ENCODE measurements around the gene FBXO31.

Gene FBXO31

DNA sequence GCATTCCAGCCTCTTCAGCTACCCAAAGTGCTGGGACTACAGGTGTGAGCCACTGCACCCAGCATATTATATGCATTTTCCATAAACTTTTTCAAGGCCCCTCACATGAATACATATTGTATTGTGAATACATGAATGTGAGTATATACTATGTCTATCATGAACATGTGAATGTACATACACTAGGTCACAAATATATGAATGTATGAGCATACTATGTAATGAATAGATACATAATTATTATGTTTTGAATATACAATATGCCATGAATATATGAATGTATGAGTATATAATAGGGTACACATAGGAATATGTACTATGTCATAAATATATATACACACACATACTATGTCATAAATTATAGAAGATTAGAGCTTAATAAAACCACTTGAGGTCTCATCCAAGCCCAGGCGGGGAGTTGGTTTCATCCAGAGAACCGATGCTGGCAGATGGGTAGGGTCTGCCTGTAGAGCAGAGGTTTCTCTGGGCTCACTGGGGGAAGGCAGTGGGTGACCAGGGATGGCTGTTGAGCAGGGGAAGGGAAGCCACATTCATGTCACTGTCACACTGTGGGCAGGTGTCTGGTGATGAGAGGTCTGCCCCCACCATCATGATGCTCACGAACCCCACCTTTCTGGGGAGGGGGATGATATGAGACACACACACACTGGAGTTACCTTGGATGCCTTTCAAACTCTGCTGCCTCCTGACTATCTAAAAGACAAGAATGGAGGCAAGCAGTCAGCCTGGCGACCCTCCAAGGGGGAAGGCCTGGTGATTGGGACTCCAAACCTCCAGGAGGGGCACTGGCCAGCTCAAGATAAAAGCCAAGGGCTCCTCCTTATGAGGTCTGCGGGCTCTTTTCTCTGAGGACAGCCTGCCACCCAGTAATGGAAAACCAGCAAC lies 73.7 kb downstream of the FBXO31 start:
- no peak for DNase-seq (ENCODE audit: low read depth)

DNA sequence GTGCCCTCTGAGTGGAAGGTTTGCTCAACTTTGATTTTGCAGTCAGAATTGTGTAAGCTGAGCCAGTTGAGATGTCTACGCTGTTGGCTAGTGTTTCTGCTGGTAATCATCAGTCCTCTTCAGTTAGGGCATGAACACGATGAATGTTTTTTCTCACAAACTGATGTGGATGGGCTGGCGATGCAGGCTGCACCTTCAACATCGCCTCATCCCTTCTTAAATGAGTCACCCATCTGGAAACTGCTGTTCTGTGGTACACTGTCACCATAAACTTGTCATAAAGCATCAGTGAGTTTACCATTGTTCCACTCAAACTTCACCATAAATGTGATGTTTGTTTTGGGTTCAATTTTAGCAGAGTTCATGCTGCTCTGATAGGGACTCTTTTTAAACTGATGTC lies 74.8 kb downstream of the FBXO31 start:
- no peak for DNase-seq (ENCODE audit: low read depth)

DNA sequence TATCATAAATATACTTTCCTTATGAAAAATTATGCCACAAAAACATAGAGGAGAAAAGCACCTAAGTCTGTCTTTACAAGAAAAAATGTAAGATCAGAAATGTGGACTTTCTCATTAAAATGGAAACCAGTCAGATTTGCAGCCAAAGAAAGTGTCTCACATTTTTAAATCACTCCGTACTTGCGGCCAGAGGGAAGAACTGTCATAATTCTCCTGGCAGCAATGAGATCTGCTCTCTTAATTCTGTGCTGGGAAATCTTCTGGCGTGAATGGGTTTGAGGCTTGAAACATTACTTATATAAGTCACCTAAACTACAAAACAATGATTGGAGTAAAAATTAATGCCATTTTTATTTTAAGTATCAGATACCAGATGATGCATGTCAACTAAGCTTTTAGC lies 77.1 kb downstream of the FBXO31 start:
- no peak for DNase-seq (ENCODE audit: low read depth)

DNA sequence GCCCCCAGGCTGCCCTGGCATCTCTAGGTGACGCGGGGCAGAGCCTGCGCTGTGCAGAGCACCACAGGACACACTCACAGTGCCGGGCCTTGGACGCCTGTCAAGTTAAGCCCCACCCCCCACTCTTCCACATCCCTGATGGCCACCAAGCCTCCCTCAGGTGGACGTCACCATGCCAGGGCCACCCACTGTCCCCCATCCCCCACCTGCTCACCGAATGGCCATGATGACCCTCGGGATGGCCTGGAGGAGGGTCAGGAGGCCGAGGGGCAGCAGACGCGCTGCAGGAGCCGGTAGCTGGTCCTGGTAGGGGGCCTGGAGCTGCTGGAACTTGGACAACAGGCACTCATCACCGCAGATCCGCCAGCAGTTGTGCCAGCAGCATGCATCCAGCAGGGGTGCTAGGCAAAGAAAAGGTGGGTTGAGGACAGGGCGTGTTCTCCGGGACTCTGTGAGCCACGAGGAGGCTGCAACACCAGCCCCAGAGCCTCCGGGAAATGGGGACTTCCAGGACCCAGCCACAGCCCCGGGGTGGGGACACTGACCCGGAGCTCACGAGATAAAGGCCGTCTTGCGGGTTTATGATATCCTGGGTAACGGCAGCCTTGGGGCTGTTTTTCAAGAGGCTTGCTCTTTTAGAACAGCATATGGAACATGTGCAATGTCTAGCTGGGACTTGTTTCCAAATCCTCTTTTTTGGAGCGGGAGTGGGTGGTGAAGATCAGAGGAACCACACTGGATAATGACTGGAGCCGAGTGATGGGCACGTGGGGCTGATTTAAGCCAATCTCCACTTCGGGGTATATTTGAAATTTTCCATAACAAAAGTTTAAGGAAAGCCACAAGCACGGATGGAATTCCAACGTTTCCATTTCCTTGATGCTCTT lies 77.8 kb downstream of the FBXO31 start:
- no peak for DNase-seq (ENCODE audit: low read depth)

DNA sequence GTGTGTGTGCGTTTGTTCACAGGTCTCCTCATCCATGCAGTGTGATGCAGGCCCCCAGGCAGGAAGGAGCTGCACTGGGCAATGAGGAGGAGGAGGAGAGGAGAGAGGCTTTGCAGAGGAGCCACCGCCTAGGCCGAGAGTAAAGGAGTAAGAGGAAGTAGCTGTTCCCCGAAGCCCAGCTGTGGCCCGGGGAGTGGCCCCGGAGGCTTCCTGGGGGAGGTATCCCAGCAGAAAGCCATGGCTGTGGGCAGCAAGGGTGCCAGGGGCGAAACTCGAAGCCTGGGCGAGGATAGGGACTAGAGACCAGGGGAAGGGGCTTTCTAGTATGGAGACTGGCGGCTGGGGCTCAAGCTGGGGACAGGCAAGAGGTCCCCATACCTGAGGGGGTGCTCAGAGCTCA lies 78.6 kb downstream of the FBXO31 start:
- no peak for DNase-seq (ENCODE audit: low read depth)

DNA sequence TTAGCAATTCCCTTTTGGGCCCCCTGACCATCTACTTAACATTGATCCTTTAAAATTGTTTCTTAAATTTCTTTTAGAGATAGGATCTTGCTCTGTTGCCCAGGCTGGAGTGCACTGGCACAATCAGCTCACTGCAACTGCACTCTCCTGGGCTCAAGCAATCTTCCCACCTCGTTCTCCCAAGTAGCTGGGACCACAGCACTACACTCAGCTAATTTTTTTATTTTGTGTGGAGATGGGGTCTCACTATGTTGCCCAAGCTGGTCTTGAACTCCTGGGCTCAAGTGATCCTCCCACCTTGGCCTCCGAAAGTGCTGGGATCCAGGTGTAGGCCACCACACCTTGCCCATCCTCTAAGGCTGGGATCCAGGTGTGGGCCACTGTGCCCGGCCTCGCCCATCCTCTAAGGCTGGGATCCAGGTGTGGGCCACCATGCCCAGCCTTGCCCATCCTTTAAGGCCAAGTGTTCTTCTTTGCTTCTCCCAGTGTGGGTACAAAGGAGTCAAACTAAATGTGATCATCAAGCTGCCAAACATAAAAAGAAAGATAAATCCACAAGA lies 79.5 kb downstream of the FBXO31 start:
- no peak for DNase-seq (ENCODE audit: low read depth)

DNA sequence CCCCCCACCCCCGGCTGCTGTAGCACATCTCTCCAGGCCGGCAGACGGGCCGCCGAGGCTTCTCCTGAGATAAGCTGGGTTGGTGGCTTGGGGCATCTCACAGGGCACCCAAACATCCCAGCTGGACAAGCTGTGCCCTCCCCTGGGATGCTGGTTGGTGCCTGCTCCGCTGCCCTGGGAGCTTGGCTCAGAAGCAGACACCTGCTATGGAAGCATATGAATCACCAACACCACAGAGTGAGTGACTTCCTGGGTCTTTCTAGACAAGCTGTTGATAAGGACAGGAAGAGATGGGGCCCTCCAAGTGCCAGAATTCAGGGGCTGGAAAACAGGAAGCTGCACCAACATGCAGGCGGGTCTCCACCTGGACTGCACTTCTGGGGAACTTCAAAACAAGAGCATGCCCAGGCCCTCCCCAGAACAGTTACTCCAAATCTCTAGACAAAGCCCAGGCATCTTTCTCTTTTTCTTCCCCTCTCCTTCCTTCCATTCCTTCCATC lies 80.1 kb downstream of the FBXO31 start:
- DNase-seq (ENCODE audit: low read depth): no peak

DNA sequence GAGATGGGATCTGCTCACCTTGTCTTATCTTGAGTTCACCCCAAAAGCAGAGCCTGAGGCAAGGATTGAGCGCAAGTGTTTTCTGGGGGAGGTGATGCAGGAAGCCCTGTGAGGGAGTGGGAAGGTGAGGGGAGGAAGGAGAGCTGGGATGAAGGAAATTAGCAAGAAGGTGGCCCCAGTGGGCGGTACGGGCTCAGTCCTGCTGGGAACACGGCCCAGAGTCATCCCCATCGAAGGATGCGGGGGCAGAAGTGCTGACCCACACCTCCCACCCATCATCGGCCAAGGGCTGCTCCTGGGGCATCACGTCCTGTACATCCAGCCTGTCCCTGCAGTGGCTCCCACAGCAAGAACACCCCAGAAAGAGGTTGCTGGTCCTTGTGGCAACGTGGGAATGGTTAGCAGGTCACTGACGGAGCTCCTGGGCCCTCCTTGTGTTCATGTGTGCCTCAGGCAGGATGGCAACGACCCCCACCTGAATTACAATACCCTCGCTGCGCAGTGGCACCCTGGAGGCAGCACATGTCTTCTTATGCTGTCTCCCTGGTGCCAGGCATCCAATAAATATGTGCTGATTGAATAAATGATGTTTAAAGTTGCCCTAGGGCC lies 84.6 kb downstream of the FBXO31 start:
- no peak for DNase-seq (ENCODE audit: low read depth)

DNA sequence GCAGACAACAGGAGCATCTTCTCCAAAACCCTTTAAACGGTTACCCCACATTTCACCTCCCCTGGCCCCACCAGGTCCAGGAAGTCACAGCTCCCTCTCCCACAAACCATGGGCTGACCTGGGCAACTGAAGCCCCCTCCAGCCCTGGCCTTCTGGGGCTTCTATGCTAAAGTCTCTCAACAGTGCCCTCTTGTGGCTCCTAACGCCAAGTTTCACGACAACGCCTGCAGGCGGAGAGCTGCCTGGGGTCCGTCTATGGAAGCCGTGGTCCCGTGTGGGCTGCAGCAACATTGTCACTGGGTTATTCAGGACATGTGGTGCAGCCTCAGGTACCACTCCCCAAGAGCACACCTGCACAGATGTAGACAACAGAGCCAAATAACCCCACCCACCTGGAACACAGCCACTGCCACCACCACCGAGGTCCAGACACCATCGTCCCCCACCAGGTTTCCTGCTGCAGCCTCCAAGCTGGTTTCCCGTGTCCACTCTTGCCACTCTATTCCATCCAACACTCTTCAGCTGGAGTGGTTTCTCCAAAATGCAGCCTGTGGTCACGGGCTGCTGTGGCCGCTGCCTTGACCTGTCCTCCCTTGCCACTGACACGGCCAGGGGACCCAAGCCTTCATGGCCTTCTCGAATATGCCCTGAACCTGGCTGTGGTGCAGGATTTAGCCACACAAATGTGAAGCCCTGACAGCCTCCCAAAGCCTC lies 85.5 kb downstream of the FBXO31 start:
- no peak for DNase-seq (ENCODE audit: low read depth)

DNA sequence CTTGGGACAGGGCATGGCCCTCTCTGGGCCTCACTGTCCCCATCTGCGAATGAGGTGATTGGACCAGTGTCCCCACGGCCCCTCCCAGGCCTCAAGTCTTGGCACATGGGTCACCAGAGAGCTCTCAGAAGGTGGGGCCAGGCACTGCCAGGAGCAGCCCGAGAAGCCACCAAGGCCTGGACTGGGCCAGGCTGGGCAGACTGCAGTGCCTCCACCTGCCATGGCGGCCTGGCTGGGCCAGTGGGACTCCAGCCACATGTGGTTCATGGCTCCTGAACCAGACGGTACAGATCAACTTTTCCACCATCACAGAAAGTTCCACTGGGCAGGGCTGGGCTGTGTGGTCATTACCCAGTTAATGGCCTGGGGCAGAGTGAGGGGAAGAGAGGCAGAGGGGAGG lies 86.2 kb downstream of the FBXO31 start:
- no peak for DNase-seq (ENCODE audit: low read depth)

DNA sequence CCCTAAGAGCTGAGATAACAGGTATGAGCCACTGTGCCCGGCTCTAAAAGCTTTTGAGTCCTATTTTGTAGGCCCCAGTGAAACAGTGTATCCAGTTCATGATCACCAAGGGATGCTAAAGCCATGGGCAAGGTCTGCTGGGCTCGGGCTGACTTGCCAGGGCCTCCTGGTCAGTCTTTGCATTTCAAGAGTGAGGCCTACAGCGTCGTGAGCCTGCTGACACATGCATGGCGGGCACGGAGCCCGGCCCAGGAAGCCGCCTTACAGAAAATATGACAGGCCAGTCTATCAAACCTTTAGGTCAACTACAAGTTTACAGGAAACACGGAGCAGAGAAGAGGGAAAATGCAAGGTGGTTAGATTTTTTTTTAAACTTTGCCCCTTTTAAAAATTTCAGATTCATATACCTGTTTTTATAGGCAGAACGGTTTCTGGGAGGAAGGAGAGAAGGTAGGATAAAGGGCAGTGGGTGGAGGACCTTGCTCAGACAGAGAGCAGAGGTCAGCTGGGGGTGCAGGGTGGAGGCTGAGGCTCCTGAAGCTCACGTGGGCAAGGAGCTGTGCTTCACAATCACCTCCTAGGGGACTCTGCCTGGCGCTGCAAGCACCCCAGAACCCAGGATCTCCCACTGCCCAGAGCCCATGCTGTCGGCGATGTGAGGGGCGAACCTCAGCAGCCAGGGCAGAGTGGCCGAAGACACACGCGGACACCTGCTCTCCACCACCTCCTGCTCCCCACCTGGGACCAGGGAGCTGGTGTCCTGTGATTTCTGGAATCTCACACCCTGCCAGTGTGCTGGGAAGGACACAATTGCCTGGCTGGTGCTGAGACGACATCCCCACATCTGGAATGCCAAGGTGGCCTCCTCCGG lies 87.7 kb downstream of the FBXO31 start:
- DNase-seq (ENCODE audit: low read depth): no peak

DNA sequence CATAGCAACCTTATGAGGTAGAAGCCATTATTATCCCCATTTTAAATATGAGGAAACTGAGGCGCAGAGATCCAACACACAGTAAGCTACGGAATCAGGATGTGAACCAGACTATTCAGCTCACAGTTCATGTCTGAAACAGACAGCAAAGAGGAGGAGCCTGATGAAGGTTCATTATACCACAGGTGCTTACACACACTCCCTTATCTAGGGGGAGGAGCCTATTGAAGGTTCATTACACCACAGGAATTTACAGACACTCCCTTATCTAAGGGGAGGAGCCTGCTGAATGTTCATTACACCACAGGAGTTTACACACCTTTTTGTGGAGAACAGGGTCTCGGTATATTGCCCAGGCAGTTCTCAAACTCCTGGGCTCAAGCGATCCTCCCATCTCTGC lies 88.3 kb downstream of the FBXO31 start:
- no peak for DNase-seq (ENCODE audit: low read depth)

DNA sequence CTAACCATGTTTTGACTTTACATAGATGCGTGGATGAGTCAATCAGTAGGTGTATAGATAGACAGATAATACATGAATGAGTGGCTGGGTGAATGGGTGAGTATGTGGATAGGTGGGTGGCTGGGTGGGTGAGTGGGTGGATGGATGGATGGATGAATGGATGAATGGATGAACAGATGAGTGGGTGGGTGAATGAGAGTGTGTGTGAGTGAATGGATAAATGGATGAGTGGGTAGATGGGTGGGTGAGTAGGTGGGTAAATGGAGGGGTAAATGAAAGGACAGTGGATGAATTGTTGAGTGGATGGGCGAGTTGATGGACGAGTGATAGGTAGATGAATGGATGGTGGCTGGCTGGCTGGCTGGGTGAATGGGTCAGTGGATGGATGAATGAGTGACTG lies 89.6 kb downstream of the FBXO31 start:
- no peak for DNase-seq (ENCODE audit: low read depth)

DNA sequence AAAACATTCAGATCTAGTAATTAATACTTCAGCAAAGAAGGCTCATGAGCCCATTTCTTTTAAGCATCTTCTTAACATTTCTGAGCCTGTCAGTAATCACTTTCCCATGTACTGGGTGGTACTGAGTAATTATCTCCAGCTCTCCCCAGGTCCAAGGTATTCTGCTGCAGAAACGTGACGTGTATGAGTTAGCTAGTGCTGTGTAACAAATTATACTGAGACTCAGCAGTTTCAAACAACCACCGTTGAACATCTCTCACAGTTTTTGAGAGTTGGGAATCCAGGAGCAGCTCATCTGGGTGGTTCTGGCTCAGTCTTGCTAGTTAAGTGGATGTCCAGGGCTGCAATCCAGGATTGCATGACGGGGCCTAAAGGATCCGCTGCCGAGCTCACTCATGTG lies 91.6 kb downstream of the FBXO31 start:
- DNase-seq (ENCODE audit: low read depth): no peak

DNA sequence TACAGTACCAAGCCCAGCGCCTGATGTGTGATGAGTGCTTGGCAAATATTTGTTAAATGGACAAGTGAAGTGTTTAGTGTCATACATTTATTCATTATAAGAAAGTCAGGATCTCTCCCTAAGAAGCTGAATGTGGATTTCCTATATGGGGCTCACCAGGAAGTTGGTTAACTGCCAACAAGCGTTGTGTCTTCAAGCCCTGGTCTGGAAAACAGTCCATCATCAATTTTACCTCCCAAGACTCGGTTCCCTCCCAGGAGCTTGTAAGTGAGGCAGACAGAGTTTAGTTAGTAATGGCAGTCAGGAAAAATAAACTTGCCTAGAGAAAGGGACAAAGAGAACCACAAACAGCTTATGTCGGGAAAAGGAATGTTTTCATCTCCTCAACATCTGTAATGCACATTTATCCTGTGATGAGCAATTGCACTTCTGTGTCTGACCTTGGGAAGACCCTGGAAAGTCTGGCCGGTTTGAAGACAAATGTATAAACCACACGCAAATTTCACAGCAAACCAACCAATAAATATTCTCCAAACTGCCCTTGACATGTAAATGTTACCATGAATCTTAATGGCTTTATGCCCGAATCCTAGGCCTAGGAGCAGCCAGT lies 94.7 kb downstream of the FBXO31 start:
- no peak for DNase-seq (ENCODE audit: low read depth)

DNA sequence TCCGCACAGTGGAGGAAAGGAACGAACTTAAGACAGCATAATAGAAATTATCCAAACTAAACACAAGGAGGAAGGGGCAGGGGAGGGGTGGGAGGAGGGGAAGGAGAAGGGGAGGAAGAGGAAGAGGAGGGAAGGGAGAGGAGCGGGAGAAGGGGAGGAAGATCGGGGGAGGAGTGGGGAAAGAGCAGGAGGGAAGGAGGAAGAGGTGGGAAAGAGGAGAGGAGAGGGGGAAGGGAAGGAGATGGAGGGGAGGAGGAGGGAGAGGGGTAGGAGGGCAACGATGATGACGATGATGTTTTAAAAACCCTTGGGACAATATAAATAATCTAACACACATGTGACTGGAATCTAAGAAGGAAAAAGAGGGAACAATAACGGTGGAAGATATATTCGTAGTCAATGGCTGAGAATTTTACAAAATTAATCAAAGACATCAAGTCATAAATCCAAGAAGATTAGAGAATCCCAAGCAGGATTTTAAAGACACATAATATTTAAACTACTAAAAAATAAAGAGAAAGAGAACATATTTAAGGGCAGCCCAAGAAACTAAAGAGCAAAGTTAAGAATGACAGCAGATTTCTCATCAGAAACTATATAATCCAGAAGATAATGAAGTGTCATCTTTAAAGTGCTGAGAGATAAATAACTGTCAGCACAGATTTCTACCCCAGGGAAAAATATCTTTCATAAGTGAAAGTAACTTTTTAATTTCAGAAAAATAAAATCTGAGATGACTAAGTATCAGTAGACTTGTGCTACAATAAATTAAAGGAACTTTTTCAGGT lies 96.5 kb downstream of the FBXO31 start:
- DNase-seq (ENCODE audit: low read depth): no peak

DNA sequence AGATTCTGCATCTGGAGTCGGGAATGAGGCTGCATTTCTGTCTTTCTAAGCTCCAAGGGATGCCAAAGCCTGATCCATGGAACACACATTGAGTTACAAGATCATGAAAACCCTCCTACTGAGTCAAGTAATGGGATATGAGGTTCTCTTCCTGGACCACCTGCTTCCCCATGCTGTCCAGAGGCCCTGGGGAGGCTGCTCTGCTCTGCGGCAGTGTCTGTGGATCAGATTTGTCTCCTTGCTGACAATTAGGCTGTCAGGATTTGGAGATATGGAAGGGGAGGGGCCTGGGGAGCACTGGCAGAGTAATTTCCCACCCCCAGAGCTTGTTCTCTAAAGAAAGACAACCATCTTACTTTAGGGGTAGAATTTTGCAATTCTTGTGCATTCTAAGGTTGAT lies 99.4 kb downstream of the FBXO31 start:
- no peak for DNase-seq (ENCODE audit: low read depth)

DNA sequence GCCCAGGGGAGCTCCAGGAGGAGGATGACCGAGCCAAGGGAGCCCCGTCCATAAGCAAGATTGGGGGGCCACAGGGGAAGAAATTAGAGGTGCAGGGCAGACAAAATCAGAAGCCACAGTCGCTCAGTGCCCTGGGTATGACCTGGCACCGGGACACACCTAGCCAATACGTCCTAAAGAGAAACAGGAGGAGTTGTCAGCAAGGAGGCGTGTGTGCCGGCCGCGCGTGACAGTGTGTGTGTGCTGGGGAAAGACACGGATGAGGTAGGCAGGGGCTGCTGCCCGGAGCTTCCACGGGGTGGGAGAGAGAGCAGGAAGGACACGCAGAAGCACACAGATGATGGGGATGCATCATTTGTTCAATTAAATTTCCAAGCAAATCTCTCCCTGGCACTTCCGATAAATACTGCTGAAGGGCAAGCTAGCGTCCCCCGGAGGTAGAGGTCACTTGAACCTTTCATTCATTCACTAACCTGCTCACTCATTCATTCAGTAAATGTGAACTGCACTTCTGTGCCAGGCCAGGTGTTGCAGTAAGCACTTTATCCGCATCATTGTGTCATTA lies 104.4 kb downstream of the FBXO31 start:
- DNase-seq (ENCODE audit: low read depth): no peak
